DOHH2 (cell line): Measurements from ENCODE around the gene PLXNA1.

Experiments used
- H3F3A ChIP-seq: fragments of 200-600 bp; sonication (generic), shearing (Covaris generic); 2 replicates; pipeline ENCODE4 v1.6.0; 2016; ENCODE audit warnings: antibody characterized with exemption, mild to moderate bottlenecking; ENCODE audit not compliant: control insufficient read depth, insufficient read depth
- H3K27ac ChIP-seq: fragments of 200-600 bp; sonication (generic); 2 replicates; pipeline ENCODE4 v1.5.1; 2014; ENCODE audit warnings: low read depth, mild to moderate bottlenecking, low read length, moderate library complexity
- H3K27me3 ChIP-seq: fragments of 200-600 bp; sonication (generic); 2 replicates; pipeline ENCODE4 v1.6.1; 2014; ENCODE audit warnings: mild to moderate bottlenecking, low read length, mixed read lengths; ENCODE audit not compliant: control insufficient read depth
- H3K36me3 ChIP-seq: fragments of 200-600 bp; sonication (generic); 2 replicates; pipeline ENCODE4 v1.6.1; 2014; ENCODE audit warnings: mild to moderate bottlenecking, low read length, moderate library complexity, mixed read lengths; ENCODE audit not compliant: control insufficient read depth
- H3K4me1 ChIP-seq: fragments of 200-600 bp; sonication (generic); 2 replicates; pipeline ENCODE4 v1.6.1; 2014; ENCODE audit warnings: mild to moderate bottlenecking, low read length, mixed read lengths; ENCODE audit not compliant: control insufficient read depth
- H3K4me2 ChIP-seq: fragments of 200-600 bp; sonication (generic); 2 replicates; pipeline ENCODE4 v1.6.0; 2014; ENCODE audit warnings: mild to moderate bottlenecking, low read length, moderate library complexity
- H3K4me3 ChIP-seq: fragments of 200-600 bp; sonication (generic); 2 replicates; pipeline ENCODE4 v1.5.1; 2014; ENCODE audit warnings: mild to moderate bottlenecking, low read length, mixed read lengths
- H3K79me2 ChIP-seq: fragments of 200-600 bp; sonication (generic); 2 replicates; pipeline ENCODE4 v1.6.1; 2014; ENCODE audit warnings: mild to moderate bottlenecking, low read length, mixed read lengths; ENCODE audit not compliant: control insufficient read depth
- H3K9me2 ChIP-seq: fragments of 200-600 bp; sonication (generic); replicated peaks from 2 replicates; pipeline ENCODE4 v1.6.1; 2014; ENCODE audit warnings: mild to moderate bottlenecking, low read length, mixed read lengths; ENCODE audit not compliant: control insufficient read depth
- H3K9me3 ChIP-seq: fragments of 200-600 bp; sonication (generic); 2 replicates; pipeline ENCODE4 v1.6.1; 2014; ENCODE audit warnings: antibody characterized with exemption, low read length, mixed read lengths; ENCODE audit not compliant: control insufficient read depth, insufficient read depth
- H4K20me1 ChIP-seq: fragments of 200-600 bp; sonication (generic); 2 replicates; pipeline ENCODE4 v1.6.0; 2014; ENCODE audit warnings: low read depth, mild to moderate bottlenecking, antibody characterized with exemption, low read length, moderate library complexity; ENCODE audit not compliant: control insufficient read depth, insufficient read depth
- CTCF ChIP-seq: fragments of 200-600 bp; sonication (generic); IDR thresholded peaks from one replicate; pipeline ENCODE4 v1.5.1; 2014; ENCODE audit warnings: antibody characterized with exemption, mild to moderate bottlenecking, low read depth, low read length; ENCODE audit not compliant: poor library complexity, severe bottlenecking
- EZH2phosphoT487 ChIP-seq: fragments of 200-600 bp; sonication (generic); IDR thresholded peaks from 2 replicates; pipeline ENCODE4 v1.6.1; 2017; ENCODE audit warnings: borderline replicate concordance, mild to moderate bottlenecking, antibody characterized with exemption, low read length, moderate library complexity, mixed read lengths

Gene PLXNA1

GRCh38 chr3:126995926-126996512, 13.1 kb downstream of the PLXNA1 start:
- no peak overlapping the region for H3K4me3 ChIP-seq
- no peaks in the 10 kb centered on the region for H3F3A ChIP-seq
- H3K36me3 ChIP-seq: no peaks in the 10 kb centered on the region
- no peaks in the 10 kb centered on the region for H4K20me1 ChIP-seq
- H3K9me3 ChIP-seq: no peaks in the 10 kb centered on the region
- no peaks in the 10 kb centered on the region for H3K9me2 ChIP-seq
- TF ChIP-seq EZH2phosphoT487 (no peak), CTCF (peak; percentile 49)
- H3K4me1 ChIP-seq: peaks cover 13% of the 10 kb centered on the region
- no peak overlapping the region for H3K27ac ChIP-seq
- no peaks in the 10 kb centered on the region for H3K79me2 ChIP-seq
- H3K4me2 ChIP-seq: no peak overlapping the region
- no peaks in the 10 kb centered on the region for H3K27me3 ChIP-seq

DNA sequence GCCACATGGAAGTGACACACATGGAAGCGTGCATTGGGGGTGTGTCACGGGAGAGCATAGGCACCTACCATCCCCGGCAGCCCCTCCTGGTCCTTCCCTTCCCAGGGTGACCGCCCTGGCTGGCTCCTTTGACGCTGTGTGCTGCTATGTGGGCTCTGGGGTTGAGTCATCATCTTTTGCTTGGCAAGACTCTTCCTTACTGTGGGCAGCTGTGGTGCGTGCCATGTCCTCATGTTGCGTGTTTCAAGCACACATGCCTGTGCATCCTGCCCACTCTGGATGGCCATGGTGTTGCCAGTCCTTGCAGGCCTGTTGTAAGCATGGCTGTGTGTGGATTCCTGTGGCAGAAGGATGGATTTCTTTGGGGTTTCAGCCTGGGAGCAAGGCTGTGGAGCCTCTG, 14.0 kb downstream of the PLXNA1 start:
- H3K79me2 ChIP-seq: no peaks in the 10 kb centered on the region
- no peaks in the 10 kb centered on the region for H3K9me3 ChIP-seq
- H3K27me3 ChIP-seq: no peaks in the 10 kb centered on the region
- no peaks in the 10 kb centered on the region for H3K9me2 ChIP-seq
- peaks cover 13% of the 10 kb centered on the region for H3K4me1 ChIP-seq
- no peaks in the 10 kb centered on the region for H4K20me1 ChIP-seq
- H3F3A ChIP-seq: no peaks in the 10 kb centered on the region
- no peak overlapping the region for H3K27ac ChIP-seq
- TF ChIP-seq CTCF: no peak
- no peak for TF ChIP-seq EZH2phosphoT487
- no peaks in the 10 kb centered on the region for H3K36me3 ChIP-seq
- no peak overlapping the region for H3K4me2 ChIP-seq
- H3K4me3 ChIP-seq: no peak overlapping the region

- H4K20me1 ChIP-seq: no peaks in the 10 kb centered on the region
- no peak overlapping the region for H3K4me3 ChIP-seq
- H3K4me2 ChIP-seq: no peak overlapping the region
- H3K27me3 ChIP-seq: no peaks in the 10 kb centered on the region
- peaks cover 13% of the 10 kb centered on the region for H3K4me1 ChIP-seq
- no peak for TF ChIP-seq EZH2phosphoT487
- TF ChIP-seq CTCF: no peak
- no peaks in the 10 kb centered on the region for H3K9me3 ChIP-seq
- H3K27ac ChIP-seq: no peak overlapping the region
- no peaks in the 10 kb centered on the region for H3F3A ChIP-seq
- H3K9me2 ChIP-seq: no peaks in the 10 kb centered on the region
- H3K36me3 ChIP-seq: no peaks in the 10 kb centered on the region
- H3K79me2 ChIP-seq: no peaks in the 10 kb centered on the region
Measured at GRCh38 chr3:126997455-126998038, 14.6 kb downstream of the PLXNA1 start.

DNA sequence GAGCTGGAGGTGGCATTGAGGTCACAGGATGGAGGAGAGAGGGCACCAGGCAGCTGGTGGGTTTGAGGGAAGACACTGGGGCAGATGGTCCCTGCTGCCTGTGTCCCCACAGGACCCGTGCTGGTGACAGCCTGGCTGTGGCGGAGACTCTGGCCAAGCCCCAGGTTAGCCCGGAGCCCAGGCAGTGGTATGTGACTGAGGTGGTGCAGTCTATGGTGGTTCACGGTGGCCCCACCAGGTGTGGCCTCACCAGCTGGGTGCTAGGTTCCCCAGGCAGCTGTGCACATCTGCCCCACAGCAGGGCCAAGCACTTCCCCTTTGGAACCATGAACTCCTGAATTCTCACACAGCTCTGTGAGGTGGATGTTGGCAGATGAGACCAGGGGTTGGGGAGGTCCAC, 15.4 kb downstream of the PLXNA1 start:
- H3K9me3 ChIP-seq: no peaks in the 10 kb centered on the region
- H3K27me3 ChIP-seq: no peaks in the 10 kb centered on the region
- H3F3A ChIP-seq: no peaks in the 10 kb centered on the region
- H3K4me3 ChIP-seq: no peak overlapping the region
- no peak overlapping the region for H3K27ac ChIP-seq
- H3K79me2 ChIP-seq: no peaks in the 10 kb centered on the region
- no peaks in the 10 kb centered on the region for H3K9me2 ChIP-seq
- H3K4me2 ChIP-seq: no peak overlapping the region
- H4K20me1 ChIP-seq: no peaks in the 10 kb centered on the region
- no peaks in the 10 kb centered on the region for H3K36me3 ChIP-seq
- TF ChIP-seq EZH2phosphoT487 (no peak), CTCF (no peak)
- H3K4me1 ChIP-seq: peaks cover 13% of the 10 kb centered on the region
